A549 (cell line): ENCODE results near the gene CDYL2. TPM values are rescaled to one million over a fixed set of nuclear protein-coding genes. Genes with fewer than 3 reads are reported as not detected.

Source experiments
- ATAC-seq, 2 experiments: fragments of 200-7000 bp in 1 of 2; fragments of >200 bp in 1 of 2; cut with Nextera tagmentation in 1 of 2; cut with Tn5 transposase in 1 of 2; 3 replicates each; pipeline versions ENCODE4 v1.8.0 to v1.9.1; 2018 to 2020; ENCODE audit warnings: mild to moderate bottlenecking in 1 of 2, moderate library complexity in 1 of 2
- CTCF ChIA-PET: fragments of 300-600 bp; sonication (Branson Sonifier 250); formaldehyde crosslinking; extraction: SDS; loops from one replicate; lab custom pipeline; 2021; ENCODE audit warnings: antibody characterized with exemption, inconsistent platforms; lab: Yijun Ruan, JAX
- POLR2A ChIA-PET: fragments of 350-600 bp; formaldehyde crosslinking; extraction: SDS; loops from one replicate; lab custom pipeline; 2021; ENCODE audit warnings: antibody characterized with exemption, inconsistent platforms; lab: Yijun Ruan, JAX
- DNase-seq, 2 experiments: peaks; one replicate each; pipeline versions ENCODE4 v3.0.0 to v3.0.0-alpha.2; 2011 to 2016; ENCODE audit warnings: low read depth in 1 of 2, low spot score in 1 of 2
- FAIRE-seq: peaks from 2 replicates; lab custom pipeline; 2011; peaks lifted over from hg19 to GRCh38; lab: Jason Lieb, UNC
- H3K27ac ChIP-seq, 2 experiments: fragments of >200 bp; sonication (Bioruptor Twin); formaldehyde crosslinking; 3 replicates each; pipeline ENCODE4 v1.5.1; 2016 to 2017
- H3K4me1 ChIP-seq: fragments of >200 bp; sonication (Bioruptor Twin); formaldehyde crosslinking; 3 replicates; pipeline ENCODE4 v1.6.1; 2016
- H3K4me2 ChIP-seq: fragments of >200 bp; sonication (Bioruptor Twin); formaldehyde crosslinking; 3 replicates; pipeline ENCODE4 v1.6.1; 2016
- H3K4me3 ChIP-seq: fragments of >200 bp; sonication (Bioruptor Twin); formaldehyde crosslinking; 3 replicates; pipeline ENCODE4 v1.5.1; 2016
- H3K9me3 ChIP-seq: fragments of >200 bp; sonication (Bioruptor Twin); formaldehyde crosslinking; 3 replicates; pipeline ENCODE4 v1.6.1; 2016
- BCL3 ChIP-seq: fragments of >200 bp; sonication (Bioruptor Twin); formaldehyde crosslinking; IDR thresholded peaks from 3 replicates; pipeline ENCODE4 v1.6.1; 2016
- BHLHE40 ChIP-seq: IDR thresholded peaks from 2 replicates; pipeline ENCODE4 v1.6.1; 2012; ENCODE audit warnings: low read depth, low read length, inconsistent platforms
- CBX8 ChIP-seq: fragments of 200-600 bp; sonication (generic); IDR thresholded peaks from 2 replicates; pipeline ENCODE4 v1.6.1; 2016
- CHD2 ChIP-seq: fragments of 150-350 bp; IDR thresholded peaks from 2 replicates; pipeline ENCODE4 v1.6.1; 2014; ENCODE audit warnings: low read length; ENCODE audit not compliant: partially characterized antibody
- CHD4 ChIP-seq: fragments of 200-600 bp; sonication (generic); IDR thresholded peaks from 2 replicates; pipeline ENCODE4 v1.6.1; 2016; ENCODE audit warnings: antibody characterized with exemption, mild to moderate bottlenecking, borderline replicate concordance
- E2F6 ChIP-seq: IDR thresholded peaks from 2 replicates; pipeline ENCODE4 v1.6.1; 2012; ENCODE audit warnings: low read depth, borderline replicate concordance
- EHF ChIP-seq: fragments of 250-450 bp; sonication (Bioruptor Pico); IDR thresholded peaks from 2 replicates; pipeline ENCODE4 v1.5.0; 2020; ENCODE audit warnings: mild to moderate bottlenecking
- EHMT2 ChIP-seq: fragments of 200-600 bp; sonication (generic); IDR thresholded peaks from 2 replicates; pipeline ENCODE4 v1.6.1; 2016; ENCODE audit warnings: antibody characterized with exemption, low read depth, mild to moderate bottlenecking, moderate library complexity
- EP300 ChIP-seq, 2 experiments: fragments of >200 bp; sonication (Bioruptor Twin); formaldehyde crosslinking; IDR thresholded peaks; 2 replicates in 1 of 2; 3 replicates in 1 of 2; pipeline ENCODE4 v1.6.1; 2016 to 2017
- ESRRA ChIP-seq: fragments of 150-350 bp; IDR thresholded peaks from 2 replicates; pipeline ENCODE4 v1.6.1; 2014; ENCODE audit warnings: mild to moderate bottlenecking, low read length, borderline replicate concordance
- FOSB ChIP-seq: fragments of 250-450 bp; sonication (Bioruptor Pico); IDR thresholded peaks from 2 replicates; pipeline ENCODE4 v1.5.0; 2020; ENCODE audit warnings: mild to moderate bottlenecking, moderate library complexity
- FOSL2 ChIP-seq, 2 experiments: fragments of 450-650 bp in 1 of 2; fragments of >200 bp in 1 of 2; sonication (Bioruptor Twin) in 1 of 2; formaldehyde crosslinking; IDR thresholded peaks; 2 replicates each; pipeline versions ENCODE4 v1.5.0 to v1.6.1; 2016 to 2020; ENCODE audit warnings: mild to moderate bottlenecking in 1 of 2, moderate library complexity in 1 of 2
- HOXA7 ChIP-seq: fragments of 250-450 bp; sonication (Bioruptor Pico); IDR thresholded peaks from 2 replicates; pipeline ENCODE4 v1.5.0; 2020; ENCODE audit warnings: mild to moderate bottlenecking, moderate library complexity
- JUNB ChIP-seq: fragments of >200 bp; sonication (Bioruptor Twin); formaldehyde crosslinking; IDR thresholded peaks from 2 replicates; pipeline ENCODE4 v1.6.1; 2016
- KDM5A ChIP-seq: fragments of 200-600 bp; sonication (generic); IDR thresholded peaks from 2 replicates; pipeline ENCODE4 v1.6.1; 2016; ENCODE audit warnings: antibody characterized with exemption, mild to moderate bottlenecking
- MAFK ChIP-seq: fragments of 450-650 bp; IDR thresholded peaks from 2 replicates; pipeline ENCODE4 v1.6.1; 2014; ENCODE audit not compliant: partially characterized antibody
- NR3C1 ChIP-seq: fragments of >200 bp; sonication (Bioruptor Twin); formaldehyde crosslinking; IDR thresholded peaks from 3 replicates; pipeline ENCODE4 v1.6.1; 2017
- PBX3 ChIP-seq: IDR thresholded peaks from 2 replicates; pipeline ENCODE4 v1.6.1; 2012
- PHF8 ChIP-seq: fragments of 200-600 bp; sonication (generic); IDR thresholded peaks from 2 replicates; pipeline ENCODE4 v1.6.1; 2016; ENCODE audit warnings: low read depth, mild to moderate bottlenecking, antibody characterized with exemption, moderate library complexity, borderline replicate concordance
- POLR2A ChIP-seq: IDR thresholded peaks from 2 replicates; pipeline ENCODE4 v1.6.1; 2012; ENCODE audit warnings: mild to moderate bottlenecking, low read length
- RAD21 ChIP-seq, 2 experiments: fragments of >200 bp in 1 of 2; sonication (Bioruptor Twin) in 1 of 2; formaldehyde crosslinking in 1 of 2; IDR thresholded peaks in 1 of 2; conservative IDR thresholded peaks in 1 of 2; 2 replicates in 1 of 2; 3 replicates in 1 of 2; pipeline ENCODE4 v1.6.1; 2012 to 2018; ENCODE audit warnings: inconsistent platforms in 1 of 2
- SREBF2 ChIP-seq: fragments of 450-650 bp; IDR thresholded peaks from 2 replicates; pipeline ENCODE4 v1.6.1; 2014; ENCODE audit warnings: mild to moderate bottlenecking, moderate library complexity
- TFCP2L1 ChIP-seq: fragments of 250-450 bp; sonication (Bioruptor Pico); IDR thresholded peaks from 2 replicates; pipeline ENCODE4 v1.5.0; 2021; ENCODE audit warnings: mild to moderate bottlenecking
- TP53 ChIP-seq: fragments of 250-450 bp; sonication (Bioruptor Pico); IDR thresholded peaks from 2 replicates; pipeline ENCODE4 v1.5.0; 2021; ENCODE audit warnings: mild to moderate bottlenecking, moderate library complexity
- ZFP36 ChIP-seq: fragments of 450-650 bp; IDR thresholded peaks from 2 replicates; pipeline ENCODE4 v1.6.1; 2014; ENCODE audit warnings: borderline replicate concordance; ENCODE audit not compliant: partially characterized antibody
- ZNF302 ChIP-seq: fragments of 250-450 bp; sonication (Bioruptor Pico); IDR thresholded peaks from 2 replicates; pipeline ENCODE4 v1.9.0; 2021; ENCODE audit warnings: inconsistent platforms, mild to moderate bottlenecking, moderate library complexity
- ZSCAN20 ChIP-seq: fragments of 250-450 bp; sonication (Bioruptor Pico); IDR thresholded peaks from 2 replicates; pipeline ENCODE4 v1.8.0; 2022; ENCODE audit warnings: mild to moderate bottlenecking, moderate library complexity
- WGBS: methylation state at CpG from one replicate; pipeline ENCODE4 v1.1.6; 2017; ENCODE audit errors: missing lambda C conversion rate; 5-methylcytosine and 5-hydroxymethylcytosine counted together
- polyA plus RNA-seq, 4 experiments: library from polyadenylated mRNA; depleted of rRNA in 3 of 4; stranded (reverse); fragments of >200 nt; fragmentation: RNase III in 1 of 4; extraction: RNeasy Plus Mini Kit Qiagen cat#74134 plus additional on column Dnase treatment in 1 of 4; gene quantifications; 2 replicates in 3 of 4; 3 replicates in 1 of 4; pipeline ENCODE4 v1.2.3, GENCODE V29; 2011 to 2017

The CDYL2 gene
- polyA plus RNA-seq, 2 of the 4 experiments (the other 2 are of a cell fraction), result 0.05 to 0.10 TPM

GRCh38 chr16:80744856-80745255, 59.5 kb downstream of the CDYL2 start:
- WGBS, result 3% methylated on average over 4 of the region's 4 CpGs
- TF ChIP-seq CHD2, result no peak
- TF ChIP-seq BCL3, result no peak
- no peak for TF ChIP-seq FOSB (CRISPR knock-in tag)
- no peak for TF ChIP-seq POLR2A
- no peak for TF ChIP-seq CBX8
- TF ChIP-seq KDM5A, result no peak
- TF ChIP-seq EP300 (IDR thresholded peaks at IDR 0.05), result no peak
- TF ChIP-seq NR3C1, result no peak
- no peak for TF ChIP-seq JUNB
- no peak for TF ChIP-seq PHF8
- TF ChIP-seq HOXA7 (CRISPR knock-in tag), result no peak
- TF ChIP-seq EHMT2, result no peak
- no peak for TF ChIP-seq PBX3
- TF ChIP-seq TP53 (CRISPR knock-in tag), result no peak
- TF ChIP-seq FOSL2 (IDR thresholded peaks at IDR 0.05), result no peak
- no peak for TF ChIP-seq FOSL2 (CRISPR knock-in tag; IDR thresholded peaks at IDR 0.05)
- TF ChIP-seq MAFK, result no peak
- TF ChIP-seq E2F6, result no peak
- no peak for TF ChIP-seq ESRRA
- no peak for TF ChIP-seq ZFP36
- no peak for TF ChIP-seq SREBF2
- TF ChIP-seq, all 56 proteins: peak for 0
- ChIA-PET POLR2A (no interaction called here), CTCF (no interaction called here)
- Histone ChIP-seq H3K4me3 (no peak overlapping the region), H3K4me1 (no peaks in the 10 kb centered on the region), H3K4me2 (no peak overlapping the region), H3K9me3 (peaks cover 8% of the 10 kb centered on the region; the same call in 1 of the 3 replicates), H3K27ac (no peak overlapping the region)
- ATAC-seq (no peak), FAIRE-seq (no peak), DNase-seq (no peak)

- FAIRE-seq (no peak), ATAC-seq (no peak)
Observed at GRCh38 chr16:80743772-80744171, 60.6 kb downstream of the CDYL2 start.

More at GRCh38 chr16:80743772-80744171, 60.6 kb downstream of the CDYL2 start:
- whole genome bisulfite sequencing, result 10% methylated on average over 1 of the region's 1 CpG
- H3K9me3 ChIP-seq, result peaks cover 11% of the 10 kb centered on the region; the same call in 1 of the 3 replicates
- H3K4me1 ChIP-seq, result no peaks in the 10 kb centered on the region
- ChIA-PET CTCF (no interaction called here), POLR2A (no interaction called here)
- no peak overlapping the region for H3K4me3 ChIP-seq
- no peak for DNase-seq
- no peak overlapping the region for H3K27ac ChIP-seq
- no peak overlapping the region for H3K4me2 ChIP-seq
- TF ChIP-seq RAD21 (conservative IDR thresholded peaks at IDR 0.05 in 1 of 2, IDR thresholded peaks at IDR 0.05 in 1 of 2) (no peak), EHMT2 (no peak), TFCP2L1 (CRISPR knock-in tag) (no peak), ZFP36 (no peak), CHD4 (no peak), HOXA7 (CRISPR knock-in tag) (no peak), ZNF302 (CRISPR knock-in tag) (no peak), EHF (CRISPR knock-in tag) (no peak), E2F6 (no peak), BHLHE40 (no peak), ZSCAN20 (no peak)
